ENCODE data around the gene XKR8. TPM values are rescaled to one million over a fixed set of nuclear protein-coding genes. Genes with fewer than 3 reads are reported as not detected.

The XKR8 gene
- total RNA-seq, 1 experiment from 2014 or later = 2.3 TPM

- DNase-seq (ENCODE audit: low spot score) = no peak
Measured at GRCh38 chr1:27956761-27957160, 3.0 kb upstream of the XKR8 start.

GRCh38 chr1:27957655-27958054 is 2.1 kb upstream of the XKR8 start:
- DNase-seq (ENCODE audit: low spot score) = no peak

- no peak for DNase-seq (ENCODE audit: low spot score)
Measured at GRCh38 chr1:27958513-27958912, 1.3 kb upstream of the XKR8 start.

- no peak for DNase-seq (ENCODE audit: low spot score)
Measured at GRCh38 chr1:27960762-27961645, 1.2 kb downstream of the XKR8 start.

GRCh38 chr1:27961646-27962221 is 2.0 kb downstream of the XKR8 start:
- no peak for DNase-seq (ENCODE audit: low spot score)

GRCh38 chr1:27963393-27963792 is 3.6 kb downstream of the XKR8 start:
- no peak for DNase-seq (ENCODE audit: low spot score)

GRCh38 chr1:27966402-27967105 is 6.8 kb downstream of the XKR8 start:
- DNase-seq (ENCODE audit: low spot score) = peak; percentile 52

GRCh38 chr1:27967106-27967883 is 7.5 kb downstream of the XKR8 start:
- no peak for DNase-seq (ENCODE audit: low spot score)

GRCh38 chr1:27967884-27968466 is 8.2 kb downstream of the XKR8 start:
- no peak for DNase-seq (ENCODE audit: low spot score)

- peak; percentile 77 for DNase-seq (ENCODE audit: low spot score)
Measured at GRCh38 chr1:27968692-27969091, 8.9 kb downstream of the XKR8 start.

- DNase-seq (ENCODE audit: low spot score) = peak; percentile 42
Measured at GRCh38 chr1:27970401-27970800, 10.6 kb downstream of the XKR8 start.

GRCh38 chr1:27971674-27972073 is 11.9 kb downstream of the XKR8 start:
- no peak for DNase-seq (ENCODE audit: low spot score)

- DNase-seq (ENCODE audit: low spot score) = no peak
Measured at GRCh38 chr1:27972141-27972540, 12.4 kb downstream of the XKR8 start.

- DNase-seq (ENCODE audit: low spot score) = no peak
Measured at GRCh38 chr1:27973771-27974416, 14.1 kb downstream of the XKR8 start.

- DNase-seq (ENCODE audit: low spot score) = no peak
Measured at GRCh38 chr1:27974417-27974781, 14.6 kb downstream of the XKR8 start.

GRCh38 chr1:27979151-27979858 is 19.5 kb downstream of the XKR8 start:
- DNase-seq (ENCODE audit: low spot score) = peak; percentile 26

- no peak for DNase-seq (ENCODE audit: low spot score)
Measured at GRCh38 chr1:27979859-27980201, 20.1 kb downstream of the XKR8 start.

GRCh38 chr1:27980216-27980845 is 20.6 kb downstream of the XKR8 start:
- DNase-seq (ENCODE audit: low spot score) = no peak

GRCh38 chr1:27981145-27981544 is 21.4 kb downstream of the XKR8 start:
- no peak for DNase-seq (ENCODE audit: low spot score)

GRCh38 chr1:27990920-27991537 is 31.3 kb downstream of the XKR8 start:
- no peak for DNase-seq (ENCODE audit: low spot score)
